C4-2B (cell line): Measurements from ENCODE around the gene CBLN3.

Experiments used
- H3K27ac ChIP-seq: fragments of 450-650 bp; 2 replicates; pipeline ENCODE4 v1.5.1; 2017
- ZFX ChIP-seq: fragments of 450-650 bp; IDR thresholded peaks from 2 replicates; pipeline ENCODE4 v1.6.1; 2017
- TF ChIP-seq, protein P1 (sequence below): fragments of 450-650 bp; conservative IDR thresholded peaks from 2 replicates; pipeline ENCODE4 v1.5.1; 2017; ENCODE audit warnings: mild to moderate bottlenecking

CBLN3 gene

DNA sequence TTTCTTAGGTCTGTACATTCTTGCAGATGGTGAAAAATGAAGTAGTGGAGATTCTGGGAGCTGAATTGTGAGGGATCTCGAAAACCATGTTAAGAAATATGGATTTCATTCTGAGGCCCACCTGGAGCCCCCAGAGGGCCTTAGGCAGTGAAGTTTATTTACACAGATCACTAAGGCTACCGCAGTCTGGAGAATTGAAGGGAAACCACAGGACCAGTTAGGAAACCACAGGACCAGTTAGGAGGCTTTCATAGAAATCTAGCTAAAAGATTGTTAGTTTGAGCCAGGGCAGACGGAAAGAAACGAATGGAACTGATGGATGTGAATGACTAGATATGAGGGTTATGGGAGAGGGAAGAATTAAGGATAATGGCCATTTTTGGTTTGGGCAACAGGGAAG lies 7.2 kb downstream of the CBLN3 start:
- no peak overlapping the region for H3K27ac ChIP-seq
- TF ChIP-seq, protein P1, sequence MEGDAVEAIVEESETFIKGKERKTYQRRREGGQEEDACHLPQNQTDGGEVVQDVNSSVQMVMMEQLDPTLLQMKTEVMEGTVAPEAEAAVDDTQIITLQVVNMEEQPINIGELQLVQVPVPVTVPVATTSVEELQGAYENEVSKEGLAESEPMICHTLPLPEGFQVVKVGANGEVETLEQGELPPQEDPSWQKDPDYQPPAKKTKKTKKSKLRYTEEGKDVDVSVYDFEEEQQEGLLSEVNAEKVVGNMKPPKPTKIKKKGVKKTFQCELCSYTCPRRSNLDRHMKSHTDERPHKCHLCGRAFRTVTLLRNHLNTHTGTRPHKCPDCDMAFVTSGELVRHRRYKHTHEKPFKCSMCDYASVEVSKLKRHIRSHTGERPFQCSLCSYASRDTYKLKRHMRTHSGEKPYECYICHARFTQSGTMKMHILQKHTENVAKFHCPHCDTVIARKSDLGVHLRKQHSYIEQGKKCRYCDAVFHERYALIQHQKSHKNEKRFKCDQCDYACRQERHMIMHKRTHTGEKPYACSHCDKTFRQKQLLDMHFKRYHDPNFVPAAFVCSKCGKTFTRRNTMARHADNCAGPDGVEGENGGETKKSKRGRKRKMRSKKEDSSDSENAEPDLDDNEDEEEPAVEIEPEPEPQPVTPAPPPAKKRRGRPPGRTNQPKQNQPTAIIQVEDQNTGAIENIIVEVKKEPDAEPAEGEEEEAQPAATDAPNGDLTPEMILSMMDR: no peak
- no peak for TF ChIP-seq ZFX

DNA sequence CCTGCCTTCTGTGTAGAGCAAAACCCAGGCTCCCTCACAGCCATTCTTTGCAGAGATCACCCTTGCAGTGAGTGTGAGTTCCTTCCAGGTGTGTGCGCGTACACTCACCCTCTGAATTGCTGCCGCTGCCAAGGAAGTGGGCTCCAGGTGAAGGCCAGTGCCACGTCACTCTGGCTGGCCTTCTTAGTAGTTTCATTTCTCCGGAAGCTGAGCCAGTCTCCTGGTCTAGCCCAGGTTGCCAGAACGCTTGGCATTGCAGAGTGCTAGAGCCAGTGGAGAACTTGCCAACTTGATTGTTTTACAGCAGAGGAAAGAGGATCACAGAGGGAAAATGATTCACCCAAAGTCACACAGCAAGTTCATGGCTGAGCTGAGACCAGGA lies 11.0 kb downstream of the CBLN3 start:
- no peak overlapping the region for H3K27ac ChIP-seq
- no peak for TF ChIP-seq ZFX
- TF ChIP-seq, protein P1: no peak

DNA sequence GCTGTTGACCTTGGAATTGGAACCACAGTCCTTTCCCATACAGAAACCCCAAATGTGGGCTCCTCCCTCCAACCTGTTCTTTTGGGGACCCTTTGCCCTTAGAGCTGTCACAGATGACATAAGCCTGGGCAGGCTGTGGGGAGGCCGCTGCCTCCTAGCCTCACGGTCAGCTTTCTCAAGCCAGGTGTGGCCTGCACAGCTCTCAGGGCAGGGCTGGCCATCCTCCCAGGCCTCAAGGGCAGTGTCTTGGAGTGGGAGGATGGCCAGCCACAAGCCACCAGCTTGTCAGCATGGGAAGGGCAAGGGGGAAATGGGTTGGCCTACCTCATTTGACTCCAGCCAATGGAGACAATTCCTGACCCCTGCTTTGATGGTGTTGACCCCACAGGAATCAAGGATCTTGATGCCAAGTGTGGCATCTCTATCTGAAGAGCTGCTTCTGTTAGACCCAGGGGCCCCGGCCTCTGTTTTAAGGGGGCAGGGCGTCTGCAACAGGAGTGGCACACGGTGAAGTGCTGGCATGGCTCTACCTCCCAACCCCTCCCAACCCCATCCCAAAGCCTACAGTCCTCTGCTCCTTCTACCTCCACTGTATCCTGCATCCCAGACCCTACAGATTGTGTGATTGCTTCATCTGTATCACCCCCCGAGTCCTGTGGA lies 11.5 kb downstream of the CBLN3 start:
- TF ChIP-seq, protein P1: no peak
- TF ChIP-seq ZFX: no peak
- H3K27ac ChIP-seq: no peak overlapping the region

DNA sequence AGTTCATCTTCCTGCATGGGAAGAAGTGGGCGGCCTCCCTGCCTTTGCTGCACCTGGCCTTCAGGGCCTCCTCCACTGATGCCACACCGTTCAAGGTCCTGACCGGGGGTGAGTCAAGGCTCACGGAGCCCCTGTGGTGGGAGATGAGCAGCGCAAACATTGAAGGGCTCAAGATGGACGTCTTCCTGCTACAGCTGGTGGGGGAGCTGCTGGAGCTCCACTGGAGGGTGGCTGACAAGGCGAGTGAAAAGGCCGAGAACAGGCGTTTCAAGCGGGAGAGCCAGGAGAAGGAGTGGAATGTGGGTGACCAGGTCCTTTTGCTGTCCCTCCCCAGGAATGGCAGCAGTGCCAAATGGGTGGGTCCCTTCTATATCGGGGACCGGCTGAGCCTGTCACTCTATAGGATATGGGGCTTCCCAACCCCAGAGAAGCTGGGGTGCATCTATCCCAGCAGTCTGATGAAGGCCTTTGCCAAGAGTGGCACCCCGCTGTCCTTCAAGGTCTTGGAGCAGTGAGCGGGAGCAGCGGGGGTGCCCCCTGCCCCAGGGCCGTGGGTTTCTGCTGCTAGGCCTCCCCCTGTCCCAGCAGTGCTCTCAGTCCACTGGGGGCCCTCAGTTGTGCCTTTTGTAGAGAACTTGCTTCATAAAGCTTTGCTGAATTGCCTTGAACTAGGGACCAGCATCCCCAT lies 12.4 kb downstream of the CBLN3 start:
- no peak for TF ChIP-seq ZFX
- TF ChIP-seq, protein P1: no peak

DNA sequence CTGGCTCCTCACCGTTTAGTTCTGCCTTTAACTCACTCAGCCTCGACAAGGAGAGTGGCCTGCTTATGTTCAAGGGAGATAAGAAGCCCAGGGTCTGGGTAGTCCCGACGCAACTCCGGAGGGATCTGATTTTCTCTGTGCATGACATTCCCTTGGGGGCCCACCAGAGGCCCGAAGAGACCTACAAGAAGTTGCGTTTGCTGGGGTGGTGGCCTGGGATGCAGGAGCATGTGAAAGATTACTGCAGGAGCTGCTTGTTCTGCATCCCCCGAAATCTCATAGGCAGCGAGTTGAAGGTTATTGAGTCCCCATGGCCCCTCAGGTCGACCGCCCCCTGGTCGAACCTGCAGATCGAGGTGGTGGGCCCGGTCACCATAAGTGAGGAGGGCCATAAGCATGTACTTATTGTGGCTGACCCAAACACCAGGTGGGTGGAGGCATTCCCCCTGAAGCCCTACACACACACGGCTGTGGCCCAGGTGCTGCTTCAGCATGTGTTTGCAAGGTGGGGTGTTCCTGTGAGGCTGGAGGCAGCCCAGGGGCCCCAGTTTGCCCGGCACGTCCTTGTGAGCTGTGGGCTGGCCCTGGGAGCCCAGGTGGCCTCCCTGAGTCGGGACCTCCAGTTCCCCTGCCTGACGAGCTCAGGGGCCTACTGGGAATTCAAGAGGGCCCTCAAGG lies 13.1 kb downstream of the CBLN3 start:
- TF ChIP-seq, protein P1: no peak
- TF ChIP-seq ZFX: no peak
- H3K27ac ChIP-seq: no peak overlapping the region

More for the DNA sequence above, 12.4 kb downstream of the CBLN3 start:
- H3K27ac ChIP-seq: no peak overlapping the region

DNA sequence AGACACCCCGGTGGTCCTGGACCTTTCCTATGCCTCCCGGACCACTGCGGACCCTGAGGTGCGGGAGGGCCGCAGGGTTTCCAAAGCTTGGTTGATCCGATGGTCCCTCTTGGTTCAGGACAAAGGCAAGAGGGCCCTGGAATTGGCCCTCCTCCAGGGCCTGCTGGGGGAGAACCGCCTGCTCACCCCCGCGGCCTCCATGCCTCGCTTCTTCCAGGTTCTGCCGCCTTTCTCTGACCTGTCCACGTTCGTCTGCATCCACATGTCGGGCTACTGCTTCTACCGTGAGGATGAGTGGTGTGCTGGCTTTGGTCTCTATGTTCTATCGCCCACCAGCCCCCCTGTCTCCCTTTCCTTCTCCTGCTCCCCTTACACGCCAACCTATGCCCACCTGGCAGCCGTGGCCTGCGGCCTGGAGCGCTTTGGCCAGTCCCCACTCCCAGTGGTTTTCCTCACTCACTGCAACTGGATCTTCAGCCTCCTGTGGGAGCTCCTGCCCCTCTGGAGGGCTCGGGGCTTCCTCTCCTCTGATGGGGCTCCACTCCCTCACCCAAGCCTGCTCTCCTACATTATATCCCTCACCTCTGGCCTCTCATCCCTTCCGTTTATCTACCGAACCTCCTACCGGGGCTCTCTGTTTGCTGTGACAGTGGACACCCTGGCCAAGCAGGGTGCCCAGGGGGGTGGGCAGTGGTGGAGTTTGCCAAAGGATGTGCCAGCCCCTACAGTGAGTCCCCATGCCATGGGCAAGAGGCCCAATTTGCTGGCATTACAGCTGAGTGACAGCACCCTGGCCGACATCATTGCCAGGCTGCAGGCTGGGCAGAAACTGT lies 13.8 kb downstream of the CBLN3 start:
- no peak for TF ChIP-seq ZFX
- TF ChIP-seq, protein P1: no peak
- H3K27ac ChIP-seq: no peak overlapping the region
